HG02840 (cell line): ENCODE data around the gene ATP6V0D1.
"Not testable (repeated sequence)": the region's sequence is repeated elsewhere in the genome, so short reads cannot be mapped to it uniquely, and the experiment has no call there.

Experiments used
- ATAC-seq: cut with Tn5 transposase; IDR thresholded peaks from one replicate; pipeline ENCODE4 v1.9.1; 2021; ENCODE audit warnings: mild to moderate bottlenecking, moderate library complexity, moderate number of reproducible peaks; ENCODE audit not compliant: unreplicated experiment, low FRiP score

Gene ATP6V0D1

GRCh38 chr16:67504031-67505021 is 23.4 kb upstream of the ATP6V0D1 start:
- no peak for ATAC-seq

- ATAC-seq: no peak
These were observed 18.1 kb upstream of the ATP6V0D1 start for GRCh38 chr16:67499106-67499505.

GRCh38 chr16:67490335-67491096 is 9.6 kb upstream of the ATP6V0D1 start:
- ATAC-seq: no peak

- no peak for ATAC-seq
These were observed 8.6 kb upstream of the ATP6V0D1 start for GRCh38 chr16:67489401-67490083.

GRCh38 chr16:67487561-67487960 is 6.6 kb upstream of the ATP6V0D1 start:
- ATAC-seq: not testable (repeated sequence)

- no peak for ATAC-seq
These were observed 5.8 kb upstream of the ATP6V0D1 start for GRCh38 chr16:67486805-67487204.

GRCh38 chr16:67483731-67484525 is 3.0 kb upstream of the ATP6V0D1 start:
- no peak for ATAC-seq

GRCh38 chr16:67483150-67483549 is 2.2 kb upstream of the ATP6V0D1 start, which contains the start of gene AGRP:
TSS of gene AGRP (minus strand) at chr16:67483547. CDS start at chr16:67483398, 149 bp downstream.
- no peak for ATAC-seq

- no peak for ATAC-seq
These were observed 1.4 kb upstream of the ATP6V0D1 start for GRCh38 chr16:67482233-67482924.

GRCh38 chr16:67481561-67482232 is 740 bp upstream of the ATP6V0D1 start:
- ATAC-seq: no peak

- ATAC-seq: no peak
These were observed 2.9 kb downstream of the ATP6V0D1 start for GRCh38 chr16:67477960-67478554.

- no peak for ATAC-seq
These were observed 6.2 kb downstream of the ATP6V0D1 start for GRCh38 chr16:67474551-67475455.

- ATAC-seq: no peak
These were observed 9.1 kb downstream of the ATP6V0D1 start for GRCh38 chr16:67471758-67472384.

GRCh38 chr16:67470359-67470758 is 10.6 kb downstream of the ATP6V0D1 start:
- no peak for ATAC-seq

- no peak for ATAC-seq
These were observed 12.2 kb downstream of the ATP6V0D1 start for GRCh38 chr16:67468731-67469130.

GRCh38 chr16:67466581-67466980 is 14.4 kb downstream of the ATP6V0D1 start:
- no peak for ATAC-seq

- no peak for ATAC-seq
These were observed 16.4 kb downstream of the ATP6V0D1 start for GRCh38 chr16:67464565-67464964.
